Measurements from ENCODE around the gene UTF1. TPM values are rescaled to one million over a fixed set of nuclear protein-coding genes. Genes with fewer than 3 reads are reported as not detected.

The UTF1 gene
- total and polyA plus RNA-seq, 5 donors: not detected

DNA sequence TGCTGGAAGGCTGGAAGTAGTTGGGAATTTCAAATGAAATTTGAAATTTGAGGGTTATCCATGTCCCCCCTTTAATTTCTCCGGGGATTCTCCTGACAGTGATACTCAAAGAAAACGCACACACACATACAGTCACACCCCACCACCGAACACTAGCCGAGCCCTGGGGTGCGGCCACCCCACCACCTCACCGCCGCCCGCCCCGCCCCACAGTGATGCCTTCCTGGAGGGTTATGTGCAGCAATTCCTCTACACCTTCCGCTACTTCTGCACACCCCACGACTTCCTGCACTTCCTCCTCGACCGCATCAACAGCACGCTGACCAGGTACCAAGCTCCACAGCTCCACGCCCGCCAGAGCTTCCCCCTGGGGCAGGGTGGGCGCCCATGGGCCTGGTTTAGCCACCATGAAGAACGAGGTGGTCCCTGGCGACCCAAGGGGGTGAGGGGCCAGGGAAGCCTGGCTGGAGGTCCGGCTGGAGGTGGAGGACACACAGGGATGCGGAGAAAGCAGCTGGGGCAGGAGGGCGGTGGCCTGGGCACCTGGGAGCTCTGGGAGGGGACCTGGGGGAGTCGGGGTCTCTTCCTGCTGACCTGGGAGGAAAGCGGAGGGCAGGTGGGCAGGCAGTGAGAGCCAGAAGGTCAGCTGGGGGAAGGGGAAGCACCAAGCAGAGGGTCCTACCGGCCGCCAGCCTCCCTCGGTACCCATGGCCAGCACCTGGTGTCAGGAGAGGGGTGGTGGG is 19.4 kb upstream of the UTF1 start:
- H3K27me3 ChIP-seq (ENCODE audit: control insufficient read depth, insufficient read depth): no peaks in the 10 kb centered on the region
- intact Hi-C loops (cut with DNase I): no loop called here
- H3K4me3 ChIP-seq (ENCODE audit: low read length): no peak overlapping the region
- H3K4me1 ChIP-seq (ENCODE audit: control insufficient read depth, insufficient read depth, low read length): no peaks in the 10 kb centered on the region
- DNase-seq: peak in 2 of 3 donors; percentile 33 to 46
- whole genome bisulfite sequencing: 76% methylated on average over 27 of the region's 27 CpGs
- no peak overlapping the region for H3K27ac ChIP-seq (ENCODE audit: low read length)
- H3K9me3 ChIP-seq (ENCODE audit: control insufficient read depth, low read length): no peaks in the 10 kb centered on the region
- no peak for ATAC-seq

DNA sequence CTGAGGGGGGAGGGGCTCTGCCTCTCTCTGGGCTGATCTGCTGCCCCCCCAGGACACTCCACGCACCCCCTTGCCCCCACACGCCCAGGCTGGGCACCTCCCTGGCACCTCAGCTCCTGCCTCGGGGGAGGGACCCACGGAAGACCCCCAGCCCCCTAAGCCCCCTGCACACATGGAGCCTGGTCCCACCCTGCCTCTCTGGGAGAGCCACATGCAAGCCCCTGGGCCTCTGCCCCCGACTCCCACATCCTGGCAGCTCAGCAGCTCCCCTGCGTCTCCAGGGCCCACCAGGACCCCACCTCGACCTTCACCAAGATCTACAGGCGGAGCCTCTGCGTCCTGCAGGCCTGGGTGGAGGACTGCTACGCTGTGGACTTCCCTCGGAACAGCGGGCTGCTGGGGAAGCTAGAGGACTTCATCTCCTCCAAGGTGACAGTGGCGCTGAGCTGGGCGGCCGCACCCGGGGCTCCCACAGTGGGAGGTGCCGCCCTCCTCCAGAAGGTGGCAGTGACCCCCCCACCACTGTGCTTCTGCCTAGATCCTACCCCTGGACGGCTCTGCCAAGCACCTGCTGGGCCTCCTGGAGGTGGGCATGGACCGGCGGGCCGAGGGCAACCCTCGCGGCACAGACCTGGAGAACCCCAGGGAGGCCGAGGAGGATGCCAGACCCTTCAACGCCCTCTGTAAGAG is 18.7 kb upstream of the UTF1 start:
- WGBS: 82% methylated on average over 25 of the region's 25 CpGs
- intact Hi-C loops (cut with DNase I): no loop called here
- Histone ChIP-seq H3K27ac (ENCODE audit: low read length) (no peak overlapping the region), H3K4me1 (ENCODE audit: control insufficient read depth, insufficient read depth, low read length) (no peaks in the 10 kb centered on the region), H3K27me3 (ENCODE audit: control insufficient read depth, insufficient read depth) (no peaks in the 10 kb centered on the region), H3K4me3 (ENCODE audit: low read length) (no peak overlapping the region), H3K9me3 (ENCODE audit: control insufficient read depth, low read length) (no peaks in the 10 kb centered on the region)
- DNase-seq (peak in 2 of 3 donors; percentile 17 to 36), ATAC-seq (no peak)

DNA sequence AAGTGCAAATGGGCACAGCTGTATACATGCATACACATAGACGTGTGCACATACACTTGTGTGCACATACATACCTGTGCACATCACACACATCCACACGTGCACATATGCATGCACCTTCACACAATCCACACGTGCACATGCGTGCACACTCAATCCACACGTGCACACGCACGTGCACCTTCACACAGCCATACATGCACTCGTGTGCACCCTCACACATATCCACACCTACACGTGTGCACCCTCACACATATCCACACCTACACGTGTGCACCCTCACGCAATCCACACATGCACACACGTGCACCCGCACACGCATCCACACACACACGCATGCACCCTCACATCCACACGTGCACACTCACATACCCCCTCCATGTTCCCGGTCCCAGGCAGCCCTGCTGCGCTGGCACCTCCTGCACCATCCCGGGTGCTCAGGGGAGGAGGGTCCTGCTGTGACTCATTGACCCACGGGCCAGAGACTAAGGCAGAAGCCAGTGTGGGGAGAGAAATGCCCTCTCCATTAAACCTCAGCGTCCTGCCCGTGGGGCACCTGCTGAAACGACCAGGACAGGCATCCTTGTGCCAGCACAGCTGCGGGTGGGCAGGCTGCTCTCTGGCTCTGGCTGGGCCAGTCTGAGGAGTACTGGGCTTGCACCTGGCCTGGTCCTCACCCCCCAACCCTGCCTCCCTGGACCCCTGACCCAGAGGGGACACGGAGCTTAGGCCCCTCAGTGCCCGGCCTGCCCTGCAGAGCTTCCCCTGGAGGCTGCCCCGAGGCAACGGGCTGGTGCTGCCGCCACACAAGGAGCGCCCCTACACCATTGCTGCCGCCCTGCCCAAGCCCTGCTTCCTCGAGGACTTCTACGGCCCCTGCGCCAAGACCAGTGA is 17.8 kb upstream of the UTF1 start:
- H3K27ac ChIP-seq (ENCODE audit: low read length): no peak overlapping the region
- H3K27me3 ChIP-seq (ENCODE audit: control insufficient read depth, insufficient read depth): no peaks in the 10 kb centered on the region
- WGBS: 89% methylated on average over 34 of the region's 34 CpGs
- no peaks in the 10 kb centered on the region for H3K9me3 ChIP-seq (ENCODE audit: control insufficient read depth, low read length)
- H3K4me1 ChIP-seq (ENCODE audit: control insufficient read depth, insufficient read depth, low read length): no peaks in the 10 kb centered on the region
- no peak for ATAC-seq
- DNase-seq: peak in 1 of 3 donors; percentile 30
- intact Hi-C loops (cut with DNase I): no loop called here
- H3K4me3 ChIP-seq (ENCODE audit: low read length): no peak overlapping the region

DNA sequence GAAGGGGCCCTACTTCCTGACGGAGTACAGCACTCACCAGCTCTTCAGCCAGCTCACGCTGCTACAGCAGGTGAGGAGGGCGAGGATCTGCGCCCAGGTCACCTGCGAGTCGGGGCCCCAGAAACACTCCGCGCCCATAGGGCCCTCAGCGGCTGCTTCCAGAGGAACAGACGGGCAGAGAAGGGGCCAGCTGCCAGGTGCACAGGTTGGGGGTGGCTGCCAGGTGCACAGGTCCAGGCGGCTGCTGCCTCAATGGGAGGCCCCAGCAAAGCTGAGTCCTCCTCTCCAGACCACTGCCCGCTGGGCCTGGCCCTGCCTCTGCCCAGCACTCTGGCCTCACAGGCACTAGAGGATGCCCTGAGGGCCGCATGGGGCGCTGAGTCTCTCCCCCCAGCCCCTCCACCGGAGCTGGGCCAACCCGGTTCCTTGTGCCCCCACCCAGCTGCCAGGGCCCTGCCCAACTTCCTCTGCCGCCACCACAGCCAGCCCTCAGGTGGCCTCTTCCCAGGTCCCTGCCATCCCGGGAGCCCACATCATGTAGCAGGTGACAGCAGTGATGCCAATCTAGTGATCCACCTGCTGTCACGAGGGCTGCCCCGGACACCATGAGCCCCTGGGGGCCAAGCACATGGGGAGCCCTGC is 17.0 kb upstream of the UTF1 start:
- no peak overlapping the region for H3K27ac ChIP-seq (ENCODE audit: low read length)
- ATAC-seq (no peak), DNase-seq (peak in 2 of 3 donors; percentile 39 to 40)
- no peaks in the 10 kb centered on the region for H3K9me3 ChIP-seq (ENCODE audit: control insufficient read depth, low read length)
- no peaks in the 10 kb centered on the region for H3K27me3 ChIP-seq (ENCODE audit: control insufficient read depth, insufficient read depth)
- WGBS: 92% methylated on average over 20 of the region's 20 CpGs
- no peak overlapping the region for H3K4me3 ChIP-seq (ENCODE audit: low read length)
- intact Hi-C loops (cut with DNase I): no loop called here
- H3K4me1 ChIP-seq (ENCODE audit: control insufficient read depth, insufficient read depth, low read length): no peaks in the 10 kb centered on the region

DNA sequence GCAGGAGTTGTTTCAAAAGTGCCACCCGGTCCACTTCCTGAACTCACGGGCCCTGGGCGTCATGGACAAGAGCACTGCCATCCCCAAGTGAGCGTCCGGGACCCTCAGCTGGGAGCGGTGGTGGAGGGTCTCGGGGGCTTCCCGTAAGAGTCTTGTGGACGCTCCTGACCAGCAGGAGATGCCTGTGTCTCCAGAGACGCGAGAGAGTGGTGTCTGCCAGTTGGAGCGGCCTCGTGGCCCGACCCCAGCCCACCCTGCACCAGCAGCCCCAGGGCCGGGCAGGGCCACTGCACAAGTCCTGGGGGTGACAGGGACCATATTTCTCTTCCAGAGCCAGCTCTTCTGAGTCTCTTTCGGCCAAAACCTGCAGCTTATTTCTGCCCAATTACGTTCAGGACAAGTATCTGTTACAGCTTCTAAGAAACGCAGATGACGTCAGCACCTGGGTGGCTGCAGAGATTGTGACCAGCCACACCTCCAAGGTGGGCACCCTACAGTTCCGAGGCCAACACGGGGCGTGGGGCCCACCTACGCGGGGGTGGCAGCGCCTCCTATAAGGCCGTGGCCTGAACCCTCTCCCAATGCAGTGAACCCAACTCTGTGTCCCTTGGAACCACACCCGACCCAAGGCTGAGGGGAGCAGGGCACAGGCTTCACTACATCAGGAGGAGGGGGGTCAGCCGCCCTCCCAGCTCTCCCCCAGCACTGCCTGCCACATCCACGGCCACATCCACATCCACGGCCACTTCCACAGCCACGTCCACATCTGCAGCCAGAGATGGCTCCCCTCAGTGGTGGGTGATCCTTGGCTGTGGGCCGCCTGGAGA is 16.2 kb upstream of the UTF1 start:
- WGBS: 86% methylated on average over 32 of the region's 32 CpGs
- ATAC-seq (no peak), DNase-seq (peak in 2 of 3 donors; percentile 26 to 35)
- no peak overlapping the region for H3K27ac ChIP-seq (ENCODE audit: low read length)
- H3K27me3 ChIP-seq (ENCODE audit: control insufficient read depth, insufficient read depth): no peaks in the 10 kb centered on the region
- no peak overlapping the region for H3K4me3 ChIP-seq (ENCODE audit: low read length)
- H3K9me3 ChIP-seq (ENCODE audit: control insufficient read depth, low read length): no peaks in the 10 kb centered on the region
- H3K4me1 ChIP-seq (ENCODE audit: control insufficient read depth, insufficient read depth, low read length): no peaks in the 10 kb centered on the region
- intact Hi-C loops (cut with DNase I): no loop called here

DNA sequence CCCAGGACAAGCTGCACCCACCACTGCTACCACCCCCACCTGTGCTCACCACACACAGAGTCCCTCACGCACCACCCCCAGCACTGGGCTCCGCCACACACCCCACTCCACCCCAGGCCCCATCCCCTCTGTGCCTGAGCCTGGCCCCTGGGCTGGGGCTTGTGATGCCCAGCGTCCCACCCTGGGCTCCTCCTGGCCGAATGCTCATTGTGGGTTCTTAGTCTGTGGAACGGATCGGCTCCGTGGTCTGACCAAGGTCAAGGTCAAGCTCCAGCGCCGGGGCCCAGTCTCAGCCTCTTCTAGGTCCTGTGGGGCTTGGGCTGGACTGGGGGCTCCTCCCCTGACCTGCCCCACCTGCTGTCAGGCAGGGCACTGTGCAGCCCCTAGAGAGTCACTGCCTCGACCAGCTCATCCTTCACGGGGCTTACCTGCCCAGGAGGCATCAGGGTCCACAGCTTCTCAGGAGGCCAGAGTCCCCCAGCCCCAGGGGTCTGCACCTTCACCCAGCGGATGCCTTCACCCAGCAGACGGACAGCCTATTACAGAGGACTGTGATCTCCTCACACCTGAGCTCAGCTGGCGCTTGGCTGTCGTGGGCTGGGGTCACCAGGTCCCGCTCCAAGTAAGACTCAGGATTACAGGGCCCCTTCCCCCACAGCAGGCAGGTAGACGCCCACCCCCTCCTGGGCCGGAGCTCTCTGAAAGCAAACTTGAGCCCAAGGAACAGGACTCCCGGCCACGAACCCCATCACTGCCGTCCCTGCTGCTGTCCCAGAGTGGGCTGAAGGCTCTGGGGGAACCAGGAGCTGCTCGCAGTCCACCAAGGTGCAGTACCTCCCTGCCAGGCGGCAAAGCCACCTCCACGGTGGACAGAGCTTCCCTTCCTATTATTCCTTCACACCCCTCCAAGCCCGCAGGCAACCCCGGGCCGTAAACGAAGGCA is 15.3 kb upstream of the UTF1 start:
- Histone ChIP-seq H3K4me1 (ENCODE audit: control insufficient read depth, insufficient read depth, low read length) (no peaks in the 10 kb centered on the region), H3K27ac (ENCODE audit: low read length) (no peak overlapping the region), H3K27me3 (ENCODE audit: control insufficient read depth, insufficient read depth) (no peaks in the 10 kb centered on the region), H3K4me3 (ENCODE audit: low read length) (no peak overlapping the region), H3K9me3 (ENCODE audit: control insufficient read depth, low read length) (no peaks in the 10 kb centered on the region)
- intact Hi-C loops (cut with DNase I): no loop called here
- ATAC-seq: no peak
- DNase-seq: peak in 2 of 3 donors; percentile 28 to 46
- 85% methylated on average over 28 of the region's 28 CpGs for WGBS

DNA sequence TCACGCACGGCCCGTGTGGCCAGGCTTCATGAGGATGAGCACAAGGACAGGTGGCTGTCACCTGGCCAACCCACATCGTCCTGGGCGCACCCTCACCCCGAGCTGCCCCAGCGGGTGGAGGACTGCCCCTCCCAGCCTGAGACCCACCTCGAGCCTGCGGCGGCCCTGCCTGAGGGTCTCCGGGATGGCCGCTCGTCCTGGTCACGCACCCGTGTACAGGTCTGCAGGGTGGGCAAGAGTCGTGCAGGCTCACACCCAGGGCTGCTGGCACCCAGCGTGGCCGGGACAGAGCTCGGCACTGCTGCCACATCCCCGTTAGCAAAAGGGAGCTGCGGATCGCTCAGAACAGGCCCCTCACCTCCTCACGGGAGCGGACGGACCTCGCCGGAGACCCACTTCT is 14.4 kb upstream of the UTF1 start:
- no peaks in the 10 kb centered on the region for H3K27me3 ChIP-seq (ENCODE audit: control insufficient read depth, insufficient read depth)
- intact Hi-C loops (cut with DNase I): no loop called here
- ATAC-seq: peak in 1 of 2 donors; percentile 21

DNA sequence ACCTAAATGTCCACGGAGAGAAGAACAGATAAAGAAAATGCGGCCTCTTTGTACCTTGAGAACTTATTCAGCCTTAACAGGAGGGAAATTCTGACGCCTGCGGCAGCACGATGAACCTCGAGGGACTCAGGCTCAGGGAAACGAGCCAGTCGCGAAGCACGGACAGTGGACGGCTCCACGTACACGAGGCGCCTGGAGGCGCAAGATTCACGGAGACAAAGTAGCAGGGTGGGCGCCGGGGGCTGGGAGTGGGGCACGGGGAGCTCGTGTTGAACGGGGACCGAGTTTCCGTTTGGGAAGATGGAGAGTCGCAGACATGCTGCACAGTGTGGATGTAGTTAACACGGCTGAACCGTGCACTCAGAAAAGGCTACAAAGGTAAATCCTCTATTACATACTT is 13.2 kb upstream of the UTF1 start:
- no peak for ATAC-seq
- peak in 2 of 3 donors; percentile 28 to 38 for DNase-seq
- intact Hi-C loops (cut with DNase I): no loop called here
- no peak overlapping the region for H3K4me3 ChIP-seq (ENCODE audit: low read length)
- H3K27ac ChIP-seq (ENCODE audit: low read length): no peak overlapping the region
- no peaks in the 10 kb centered on the region for H3K27me3 ChIP-seq (ENCODE audit: control insufficient read depth, insufficient read depth)
- WGBS: 81% methylated on average over 26 of the region's 26 CpGs
- H3K9me3 ChIP-seq (ENCODE audit: control insufficient read depth, low read length): no peaks in the 10 kb centered on the region
- no peaks in the 10 kb centered on the region for H3K4me1 ChIP-seq (ENCODE audit: control insufficient read depth, insufficient read depth, low read length)

More for the DNA sequence above, 14.4 kb upstream of the UTF1 start:
- peak in 2 of 3 donors; percentile 42 to 48 for DNase-seq
- 92% methylated on average over 27 of the region's 27 CpGs for WGBS
- H3K9me3 ChIP-seq (ENCODE audit: control insufficient read depth, low read length): no peaks in the 10 kb centered on the region
- no peak overlapping the region for H3K27ac ChIP-seq (ENCODE audit: low read length)
- no peaks in the 10 kb centered on the region for H3K4me1 ChIP-seq (ENCODE audit: control insufficient read depth, insufficient read depth, low read length)
- no peak overlapping the region for H3K4me3 ChIP-seq (ENCODE audit: low read length)

DNA sequence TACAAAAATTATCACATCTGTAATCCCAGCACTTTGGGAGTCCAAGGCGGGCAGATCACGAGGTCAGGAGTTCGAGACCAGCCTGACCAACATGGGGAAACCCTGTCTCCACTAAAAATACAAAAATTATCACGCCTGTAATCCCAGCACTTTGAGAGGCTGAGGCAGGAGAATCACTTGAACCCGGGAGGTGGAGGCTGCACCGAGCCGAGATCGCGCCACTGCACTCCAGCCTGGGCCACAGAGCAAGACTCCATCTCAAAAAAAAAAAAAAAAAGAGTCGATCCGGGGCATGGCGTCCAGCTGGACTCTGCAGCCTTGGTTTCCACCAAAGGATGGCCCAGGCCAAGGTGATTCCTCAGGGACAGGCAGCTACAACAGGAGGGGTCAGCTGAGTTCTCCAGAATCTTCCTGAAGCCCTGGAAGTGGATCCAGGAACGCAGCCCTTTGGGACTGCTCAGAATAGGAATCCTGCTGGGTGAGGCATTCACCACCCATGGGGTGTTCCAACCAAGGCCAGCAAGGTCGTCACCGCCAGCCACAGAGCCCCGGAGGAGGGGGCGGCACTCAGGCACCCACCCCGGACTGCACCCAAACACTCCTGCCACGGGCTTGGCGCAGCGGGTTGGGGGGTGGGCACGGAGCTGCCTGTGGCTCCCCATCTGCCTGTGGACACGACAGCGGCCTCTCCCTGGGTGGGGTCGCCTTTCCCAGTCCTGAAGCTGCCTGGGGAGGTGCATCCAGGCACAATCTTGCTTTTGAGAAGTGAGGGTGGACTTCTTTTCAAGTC is 12.0 kb upstream of the UTF1 start:
- ATAC-seq (no peak), DNase-seq (peak in 2 of 3 donors; percentile 21 to 30)
- Histone ChIP-seq H3K4me1 (ENCODE audit: control insufficient read depth, insufficient read depth, low read length) (no peaks in the 10 kb centered on the region), H3K27ac (ENCODE audit: low read length) (no peak overlapping the region), H3K9me3 (ENCODE audit: control insufficient read depth, low read length) (no peaks in the 10 kb centered on the region), H3K27me3 (ENCODE audit: control insufficient read depth, insufficient read depth) (no peaks in the 10 kb centered on the region), H3K4me3 (ENCODE audit: low read length) (no peak overlapping the region)
- intact Hi-C loops (cut with DNase I): no loop called here
- 86% methylated on average over 25 of the region's 25 CpGs for WGBS

All from right cardiac atrium (tissue), 5 donors.